ENCODE measurements around the gene KRTDAP.

KRTDAP gene

GRCh38 chr19:35490364-35490763, at the start of gene KRTDAP:
Gene KRTDAP, minus strand, starts transcription at chr19:35490464. Its CDS starts 22 bp downstream, at chr19:35490442.
- FAIRE-seq: no peak

- no peak for FAIRE-seq
Measured at GRCh38 chr19:35539850-35540249, 49.6 kb upstream of the KRTDAP start.

- no peak for FAIRE-seq
Measured at GRCh38 chr19:35539314-35539713, 49.0 kb upstream of the KRTDAP start.

GRCh38 chr19:35534803-35535480, 44.7 kb upstream of the KRTDAP start:
- no peak for FAIRE-seq

- FAIRE-seq: no peak
Measured at GRCh38 chr19:35533822-35534392, 43.6 kb upstream of the KRTDAP start.

GRCh38 chr19:35533201-35533821, 43.0 kb upstream of the KRTDAP start, which contains the start of gene GAPDHS:
Gene GAPDHS, plus strand, starts transcription at chr19:35533456. Its CDS starts 72 bp downstream, at chr19:35533528.
- FAIRE-seq: no peak

GRCh38 chr19:35531291-35531690, 41.0 kb upstream of the KRTDAP start:
- no peak for FAIRE-seq

GRCh38 chr19:35529241-35530218, 39.3 kb upstream of the KRTDAP start:
- FAIRE-seq: no peak

GRCh38 chr19:35528218-35529038, 38.2 kb upstream of the KRTDAP start, which contains the start of gene SBSN:
Gene SBSN, minus strand, starts transcription at chr19:35528311. Its CDS starts 30 bp downstream, at chr19:35528281.
- no peak for FAIRE-seq

- FAIRE-seq: no peak
Measured at GRCh38 chr19:35525873-35526272, 35.6 kb upstream of the KRTDAP start.

- no peak for FAIRE-seq
Measured at GRCh38 chr19:35524181-35524837, 34.0 kb upstream of the KRTDAP start.

- FAIRE-seq: no peak
Measured at GRCh38 chr19:35522745-35523327, 32.6 kb upstream of the KRTDAP start.

- no peak for FAIRE-seq
Measured at GRCh38 chr19:35521124-35521743, 31.0 kb upstream of the KRTDAP start.

- FAIRE-seq: no peak
Measured at GRCh38 chr19:35519291-35519690, 29.0 kb upstream of the KRTDAP start.

GRCh38 chr19:35518313-35518712, 28.0 kb upstream of the KRTDAP start:
- FAIRE-seq: no peak

GRCh38 chr19:35517342-35517741, 27.1 kb upstream of the KRTDAP start:
- FAIRE-seq: no peak

- FAIRE-seq: no peak
Measured at GRCh38 chr19:35516310-35516709, 26.0 kb upstream of the KRTDAP start.

GRCh38 chr19:35514282-35514809, 24.1 kb upstream of the KRTDAP start:
- no peak for FAIRE-seq

GRCh38 chr19:35513628-35514281, 23.5 kb upstream of the KRTDAP start, which contains the start of gene DMKN:
Gene DMKN, minus strand, starts transcription at chr19:35513649. Its CDS starts 174 bp downstream, at chr19:35513475.
- FAIRE-seq: no peak
